ENCODE results near the gene CA5A.

Gene CA5A

DNA sequence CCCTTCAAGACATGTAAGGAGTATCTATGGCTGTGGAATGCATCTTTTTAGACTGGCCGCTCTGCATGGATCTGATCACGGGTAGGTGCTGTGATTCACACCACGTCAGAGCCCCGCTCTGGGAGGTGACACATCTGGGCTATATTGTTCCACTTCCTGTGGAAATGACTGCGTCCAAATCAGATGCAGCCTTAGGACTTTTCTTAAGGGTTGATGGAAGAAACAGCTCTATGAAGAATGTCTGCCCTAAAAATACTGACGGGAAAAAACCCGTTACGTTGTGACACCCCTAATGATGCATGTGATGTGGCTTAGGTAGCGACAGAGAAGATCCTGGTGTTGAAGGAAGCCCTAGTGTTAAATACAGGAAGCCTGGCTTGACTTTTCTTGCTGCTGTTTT, 27.1 kb upstream of the CA5A start:
- DNase-seq (ENCODE audit: low read depth, low spot score): peak; percentile 83

GRCh38 chr16:87961623-87962022, 25.3 kb upstream of the CA5A start:
- peak; percentile 25 for DNase-seq (ENCODE audit: low read depth, low spot score)

GRCh38 chr16:87960852-87961251, 24.5 kb upstream of the CA5A start:
- DNase-seq (ENCODE audit: low read depth, low spot score): no peak

GRCh38 chr16:87960296-87960695, 24.0 kb upstream of the CA5A start:
- no peak for DNase-seq (ENCODE audit: low read depth, low spot score)

DNA sequence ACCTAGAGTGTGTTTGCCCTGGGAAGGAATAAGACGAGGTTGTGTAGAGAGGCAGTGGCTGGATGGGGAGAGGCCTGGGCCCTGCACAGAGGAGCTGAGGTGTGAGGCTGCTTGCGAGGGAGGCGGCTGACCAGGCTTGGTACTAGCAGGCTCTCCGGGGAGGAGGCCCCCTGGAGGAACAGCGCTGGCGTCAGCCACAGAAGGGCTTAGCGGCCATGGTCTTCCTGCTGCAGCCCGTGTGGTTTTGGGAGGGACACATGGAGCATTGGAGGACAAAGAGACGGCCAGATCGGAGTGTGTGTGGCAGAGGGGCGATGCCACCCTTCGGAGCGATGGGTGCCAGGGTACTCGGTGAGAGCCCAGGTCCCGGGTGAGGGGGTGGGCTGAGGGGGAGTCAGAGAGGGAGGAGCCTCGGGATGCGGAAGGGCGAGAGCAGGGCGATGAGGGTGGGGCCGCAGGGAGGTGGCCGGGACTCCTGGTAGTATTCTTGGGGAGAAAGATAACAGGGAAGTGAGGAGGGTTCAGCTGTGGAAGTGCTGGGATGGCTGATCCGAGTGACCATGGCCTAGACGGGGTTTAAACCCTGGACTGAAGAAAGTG, 23.2 kb upstream of the CA5A start:
- DNase-seq (ENCODE audit: low read depth, low spot score): no peak

- no peak for DNase-seq (ENCODE audit: low read depth, low spot score)
These were observed 22.3 kb upstream of the CA5A start for GRCh38 chr16:87958632-87959031.

GRCh38 chr16:87957296-87958094, 21.2 kb upstream of the CA5A start:
- no peak for DNase-seq (ENCODE audit: low read depth, low spot score)

DNA sequence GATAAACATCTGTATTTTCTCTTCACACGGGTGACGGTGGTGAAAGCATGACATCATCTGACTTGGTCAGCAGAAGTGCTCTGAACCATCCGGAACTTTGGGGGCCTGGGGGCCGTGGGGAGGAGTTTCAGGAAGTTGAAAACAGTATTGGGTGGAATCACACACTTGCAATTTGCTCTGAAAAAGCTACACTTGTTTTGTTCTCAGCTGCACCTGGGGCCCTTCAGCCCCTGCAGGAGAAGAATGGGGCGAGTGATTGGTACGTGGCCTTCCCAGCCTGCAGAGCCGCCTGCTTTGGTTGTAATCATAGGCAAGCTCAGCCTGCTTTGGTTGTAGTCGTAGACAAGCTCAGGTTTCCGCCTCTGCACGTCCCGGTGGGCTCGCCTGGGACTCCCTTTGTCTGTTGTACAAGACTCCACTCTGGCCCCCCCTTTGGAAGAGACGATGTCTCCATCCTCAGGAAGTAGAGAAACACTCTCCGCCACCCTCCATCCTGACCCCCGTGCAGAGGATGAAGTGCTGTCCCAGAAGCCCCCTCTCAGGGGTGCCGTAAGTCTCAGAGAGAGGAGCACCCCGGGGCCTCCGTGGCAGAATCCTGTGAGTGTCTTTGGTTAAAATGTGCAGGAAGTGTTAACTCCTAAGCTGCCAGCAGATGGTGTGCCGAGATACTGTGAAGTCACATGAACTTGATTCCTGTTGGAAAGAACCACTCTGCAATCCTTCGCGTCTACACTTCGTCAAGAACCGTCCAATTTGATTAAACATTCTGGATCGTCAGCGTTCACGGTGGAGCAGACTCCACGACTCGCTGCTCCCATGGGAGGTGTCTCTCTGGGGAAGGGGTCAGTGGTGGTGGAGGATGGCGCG, 20.3 kb upstream of the CA5A start:
- peak; percentile 77 for DNase-seq (ENCODE audit: low read depth, low spot score)

DNA sequence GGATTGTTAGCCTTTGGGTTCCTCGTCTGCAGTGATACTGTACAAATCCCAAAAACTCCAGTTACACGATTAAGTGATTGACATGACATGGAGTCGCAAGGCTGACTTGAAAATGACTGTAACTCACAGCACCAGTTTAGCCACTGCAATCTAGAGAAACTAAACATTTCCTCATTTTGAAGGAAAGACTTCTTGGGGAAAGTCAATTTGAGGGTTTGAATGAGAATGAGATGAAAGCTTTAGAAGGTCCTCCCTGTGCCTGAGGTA, 19.7 kb upstream of the CA5A start:
- no peak for DNase-seq (ENCODE audit: low read depth, low spot score)

DNA sequence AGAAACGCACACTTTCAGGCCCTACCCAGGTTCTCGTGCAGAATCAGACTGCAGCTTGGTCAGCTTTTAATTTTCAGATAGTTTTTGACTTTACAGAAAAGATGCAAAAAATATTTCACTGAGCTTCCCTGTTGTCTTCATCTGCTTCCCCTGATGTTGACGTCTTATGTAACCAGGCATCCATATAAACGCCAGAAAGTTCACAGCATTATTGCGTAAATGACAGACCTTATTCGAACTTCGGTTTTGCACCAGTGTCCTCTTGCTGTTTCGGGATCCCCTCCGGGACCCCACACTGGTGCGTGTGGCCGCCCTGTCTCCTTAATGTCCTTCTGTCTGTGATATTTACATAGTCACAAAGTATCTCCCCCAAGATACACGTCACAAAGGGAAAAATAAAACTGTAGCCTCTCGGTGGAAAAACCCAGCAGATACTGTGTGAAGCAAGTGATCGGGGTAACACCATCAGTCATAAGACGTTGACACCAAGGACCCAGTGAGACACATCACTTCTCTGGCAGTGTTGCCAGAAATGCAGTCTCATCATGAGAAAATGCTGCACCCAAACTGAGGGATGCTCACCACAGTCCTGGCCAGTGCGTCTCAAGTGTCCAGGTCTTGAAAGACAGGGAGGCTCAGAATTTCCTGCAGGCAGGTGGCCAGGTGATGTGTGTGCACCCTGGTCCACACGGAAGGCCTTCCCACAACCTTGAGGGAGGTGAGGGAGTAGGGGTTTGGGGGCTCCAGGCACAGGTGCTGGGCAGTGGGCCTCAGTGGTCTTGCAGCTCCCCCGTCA, 19.2 kb upstream of the CA5A start:
- DNase-seq (ENCODE audit: low read depth, low spot score): peak; percentile 39

- DNase-seq (ENCODE audit: low read depth, low spot score): no peak
These were observed 18.5 kb upstream of the CA5A start for GRCh38 chr16:87954826-87955225.

DNA sequence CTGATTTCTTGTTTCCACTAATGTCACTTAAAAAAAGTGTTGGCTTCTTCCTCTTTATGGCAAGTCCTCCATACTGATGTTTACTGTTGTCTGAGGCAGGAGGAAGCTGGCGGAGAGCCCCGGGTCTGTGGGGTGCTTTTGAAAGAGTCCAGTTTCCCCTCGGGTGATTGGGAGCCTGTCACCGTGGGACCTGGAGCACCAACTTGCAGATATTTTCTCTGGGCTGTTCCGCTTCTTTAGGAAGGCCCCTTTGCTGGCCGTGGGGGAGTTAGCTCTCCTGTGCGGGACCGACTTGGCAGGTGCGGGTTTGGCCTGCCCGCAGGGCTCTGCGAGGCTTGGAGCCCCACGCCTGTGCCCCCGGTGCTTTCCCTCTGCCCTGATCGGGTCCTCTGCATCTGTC, 18.0 kb upstream of the CA5A start:
- no peak for DNase-seq (ENCODE audit: low read depth, low spot score)

DNA sequence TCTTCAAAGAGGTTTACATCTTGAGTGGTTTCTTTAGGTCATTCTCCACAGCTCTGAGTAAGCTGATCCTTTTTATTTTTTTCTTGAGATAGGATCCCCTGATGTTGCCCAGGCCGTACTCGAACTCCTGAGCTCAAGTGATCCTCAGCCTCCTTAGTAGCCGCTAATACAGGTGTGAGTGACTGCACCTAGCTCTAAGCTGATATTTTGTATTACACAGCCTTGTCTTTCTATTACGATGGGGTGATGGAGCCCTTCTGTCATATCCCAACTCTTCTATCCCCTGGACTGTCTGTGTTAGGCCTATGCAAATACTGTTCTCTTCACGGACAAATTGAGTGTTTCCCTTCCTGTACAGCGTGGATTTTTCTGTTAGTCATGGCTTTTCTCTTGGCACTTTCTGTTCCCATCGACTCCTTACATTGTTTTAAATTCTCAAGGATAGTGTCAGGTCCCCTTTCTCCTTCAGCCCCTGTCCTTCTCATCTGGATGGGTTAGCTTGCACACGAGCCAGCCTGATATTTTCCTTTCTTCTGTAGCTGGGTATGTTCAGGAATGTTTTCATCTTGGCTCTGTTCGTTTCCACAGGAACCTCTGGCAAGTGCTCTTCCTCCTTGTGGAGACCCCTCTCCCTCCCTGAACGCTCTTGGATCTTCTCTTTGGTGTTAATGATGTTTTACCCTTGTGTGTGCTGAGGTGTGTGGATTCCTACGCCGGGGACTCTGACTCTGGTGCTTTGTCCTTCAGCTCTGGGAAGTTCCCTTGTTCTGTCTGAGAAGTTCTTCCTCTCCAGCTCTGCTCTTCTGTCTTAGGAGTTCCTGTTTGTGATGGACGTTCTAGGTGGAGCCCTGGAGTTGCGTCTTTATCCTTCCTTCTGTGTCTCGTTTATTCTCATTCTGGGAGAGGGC, 17.2 kb upstream of the CA5A start:
- DNase-seq (ENCODE audit: low read depth, low spot score): peak; percentile 29

- DNase-seq (ENCODE audit: low read depth, low spot score): no peak
These were observed 16.4 kb upstream of the CA5A start for GRCh38 chr16:87952751-87953150.

DNA sequence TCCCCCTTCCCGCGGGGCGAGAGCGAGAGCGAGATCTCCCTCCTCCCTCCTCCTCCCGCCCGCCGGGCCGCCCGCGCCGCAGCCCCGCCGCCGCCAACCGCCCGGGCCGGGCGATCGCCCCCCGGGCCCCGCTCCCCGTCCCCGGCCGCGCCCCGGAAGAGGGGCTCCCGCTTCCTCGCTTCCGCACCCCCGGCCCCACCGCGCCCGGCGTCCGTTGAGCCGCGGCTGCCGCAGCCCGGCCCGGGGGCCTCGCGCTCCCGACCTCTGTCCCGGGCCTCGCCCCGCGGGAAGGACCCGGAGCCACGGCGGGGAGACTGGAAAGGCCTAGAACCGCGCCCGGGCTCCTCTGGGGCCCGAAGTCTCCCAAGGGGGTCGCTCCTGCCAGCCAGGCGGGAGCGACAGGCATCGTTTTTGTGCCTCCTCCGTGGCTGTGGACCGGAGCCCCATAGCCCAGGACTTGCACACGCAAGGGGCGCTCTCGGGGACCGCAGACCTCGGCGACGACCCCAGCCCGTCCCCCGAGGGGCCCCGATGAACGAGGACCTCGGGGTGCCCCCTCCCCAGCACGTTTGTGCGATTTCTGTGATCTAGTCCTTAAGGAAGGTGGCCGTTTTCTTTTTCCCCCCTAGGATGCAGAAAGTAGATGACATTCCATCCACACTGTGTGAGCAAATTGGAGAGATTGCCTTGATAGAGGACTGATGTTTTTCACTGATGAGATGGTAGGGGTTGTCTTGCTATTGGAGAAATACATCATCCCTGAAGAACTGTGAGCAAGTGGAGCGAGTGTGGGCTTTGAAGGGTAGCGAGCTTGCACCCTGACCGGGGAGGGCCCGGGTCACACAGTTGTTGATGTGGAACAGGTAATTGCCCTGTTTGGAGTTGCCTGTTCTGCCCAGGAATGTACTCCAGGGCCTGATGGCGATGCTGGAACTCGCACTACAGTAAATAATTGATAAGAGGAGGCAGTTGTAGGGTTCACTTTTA, 15.5 kb upstream of the CA5A start:
- peak; percentile 54 for DNase-seq (ENCODE audit: low read depth, low spot score)

GRCh38 chr16:87950765-87951551, 14.6 kb upstream of the CA5A start, which contains the start of gene BANP:
Gene BANP, plus strand, starts transcription at chr16:87951434. Its CDS starts 23,682 bp downstream, at chr16:87975116.
- DNase-seq (ENCODE audit: low read depth, low spot score): peak; percentile 100

GRCh38 chr16:87949071-87949744, 12.9 kb upstream of the CA5A start:
- no peak for DNase-seq (ENCODE audit: low read depth, low spot score)

- DNase-seq (ENCODE audit: low read depth, low spot score): no peak
These were observed 12.4 kb upstream of the CA5A start for GRCh38 chr16:87948735-87949070.

Data from astrocyte of the hippocampus (primary cell).